ENCODE results near the gene PC.

- TF ChIP-seq CTCF (IDR thresholded peaks at IDR 0.05; ENCODE audit: insufficient read depth, low read depth, low read length) (no peak), EZH2 (IDR thresholded peaks at IDR 0.05; ENCODE audit: insufficient read depth, low read length) (no peak)
These were observed 91.6 kb downstream of the PC start for GRCh38 chr11:66866511-66866986.

Measured in astrocyte (in vitro differentiated cells and primary cell).